Mesendoderm (in vitro differentiated cells): ENCODE data around the gene ZBED4.

Experiments
- DNase-seq: peaks from one replicate; pipeline ENCODE4 v3.0.0; 2013
- H2AK5ac ChIP-seq: 2 replicates; pipeline ENCODE4 v1.6.1; 2013; ENCODE audit warnings: low read length, inconsistent platforms
- H2BK120ac ChIP-seq: 2 replicates; pipeline ENCODE4 v1.6.1; 2013; ENCODE audit warnings: low read depth, mild to moderate bottlenecking, low read length, moderate library complexity, mixed read lengths
- H2BK15ac ChIP-seq: replicated peaks from 2 replicates; pipeline ENCODE4 v1.6.1; 2013; ENCODE audit warnings: low read depth, mild to moderate bottlenecking, moderate library complexity
- H2BK5ac ChIP-seq: 2 replicates; pipeline ENCODE4 v1.6.1; 2013; ENCODE audit warnings: low read length, inconsistent platforms
- H3K18ac ChIP-seq: 2 replicates; pipeline ENCODE4 v1.6.1; 2013; ENCODE audit warnings: mild to moderate bottlenecking, low read length, mixed read lengths
- H3K23ac ChIP-seq: one replicate; pipeline ENCODE4 v1.6.1; 2013; ENCODE audit warnings: low read length
- H3K27ac ChIP-seq: 2 replicates; pipeline ENCODE4 v1.5.1; 2013; ENCODE audit warnings: low read depth, mild to moderate bottlenecking, inconsistent platforms, low read length, moderate library complexity
- H3K27me3 ChIP-seq: 2 replicates; pipeline ENCODE4 v1.6.1; 2013; ENCODE audit warnings: low read length, control low read depth, mild to moderate bottlenecking, inconsistent platforms; ENCODE audit not compliant: insufficient read depth, poor library complexity
- H3K36me3 ChIP-seq: 2 replicates; pipeline ENCODE4 v1.6.1; 2013; ENCODE audit warnings: low read length, inconsistent platforms; ENCODE audit not compliant: control insufficient read depth, insufficient read depth
- H3K4ac ChIP-seq: one replicate; pipeline ENCODE4 v1.6.1; 2013; ENCODE audit warnings: low read depth, mild to moderate bottlenecking, low read length, moderate library complexity
- H3K4me1 ChIP-seq: 2 replicates; pipeline ENCODE4 v1.6.1; 2013; ENCODE audit warnings: low read depth, low read length, inconsistent platforms; ENCODE audit not compliant: control insufficient read depth
- H3K4me2 ChIP-seq: 2 replicates; pipeline ENCODE4 v1.6.1; 2013; ENCODE audit warnings: low read length
- H3K4me3 ChIP-seq: 2 replicates; pipeline ENCODE4 v1.5.1; 2013; ENCODE audit warnings: mild to moderate bottlenecking, low read length
- H3K56ac ChIP-seq: one replicate; pipeline ENCODE4 v1.6.1; 2013; ENCODE audit warnings: low read length
- H3K79me1 ChIP-seq: 2 replicates; pipeline ENCODE4 v1.6.1; 2013; ENCODE audit warnings: low read length, inconsistent platforms
- H3K79me2 ChIP-seq: 2 replicates; pipeline ENCODE4 v1.6.1; 2013; ENCODE audit warnings: mild to moderate bottlenecking, low read length; ENCODE audit not compliant: control insufficient read depth, insufficient read depth
- H3K9ac ChIP-seq: 2 replicates; pipeline ENCODE4 v1.6.1; 2013; ENCODE audit warnings: low read length, inconsistent platforms
- H4K5ac ChIP-seq: one replicate; pipeline ENCODE4 v1.6.1; 2013; ENCODE audit warnings: low read length
- H4K8ac ChIP-seq: one replicate; pipeline ENCODE4 v1.6.1; 2013; ENCODE audit warnings: low read depth, mild to moderate bottlenecking, control low read depth, low read length, moderate library complexity
- WGBS: extraction: QIAGEN DNeasy Blood & Tissue Kit; methylation state at CpG from one replicate; pipeline ENCODE4 v1.1.7; 2013; ENCODE audit warnings: low lambda C conversion rate, missing lambda C conversion rate; ENCODE audit not compliant: insufficient coverage; ENCODE audit errors: extremely low coverage; 5-methylcytosine and 5-hydroxymethylcytosine counted together

ZBED4 gene

GRCh38 chr22:49922926-49923325, 69.3 kb downstream of the ZBED4 start:
- H3K27ac ChIP-seq = no peak overlapping the region
- no peaks in the 10 kb centered on the region for H3K4me1 ChIP-seq
- H2AK5ac ChIP-seq = no peak overlapping the region
- no peak overlapping the region for H3K23ac ChIP-seq
- H3K9ac ChIP-seq = no peak overlapping the region
- no peak overlapping the region for H2BK15ac ChIP-seq
- WGBS = no CpG with 5 or more reads among the region's 25 CpGs
- no peaks in the 10 kb centered on the region for H3K27me3 ChIP-seq
- no peak overlapping the region for H3K18ac ChIP-seq
- no peak overlapping the region for H3K56ac ChIP-seq
- DNase-seq = no peak
- H4K8ac ChIP-seq = no peak overlapping the region
- H3K79me2 ChIP-seq = no peaks in the 10 kb centered on the region
- H3K4ac ChIP-seq = no peak overlapping the region
- peaks cover 7% of the 10 kb centered on the region for H3K36me3 ChIP-seq
- H2BK120ac ChIP-seq = no peak overlapping the region
- no peak overlapping the region for H2BK5ac ChIP-seq
- no peak overlapping the region for H3K4me2 ChIP-seq
- no peak overlapping the region for H3K4me3 ChIP-seq
- no peak overlapping the region for H4K5ac ChIP-seq
- H3K79me1 ChIP-seq = no peaks in the 10 kb centered on the region

DNA sequence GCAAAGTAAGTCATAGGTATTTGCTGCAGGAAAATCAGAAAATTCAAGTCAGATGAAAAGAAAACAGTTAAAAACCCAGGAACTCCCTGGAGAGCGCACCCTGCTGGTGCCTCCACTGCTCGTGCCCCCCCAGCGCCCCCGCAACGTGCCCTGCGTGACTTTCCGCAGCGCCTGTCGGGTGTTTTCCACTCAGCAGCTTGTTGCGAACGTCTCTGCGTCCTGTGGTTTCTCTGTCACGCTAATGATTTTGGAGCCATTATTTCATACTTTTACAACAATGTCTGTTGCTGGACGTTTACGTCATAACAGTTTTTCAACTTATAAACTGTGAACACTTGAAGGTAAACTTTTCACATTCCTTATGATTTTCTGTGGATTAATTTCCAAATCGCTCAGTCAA, 69.8 kb downstream of the ZBED4 start:
- Histone ChIP-seq H3K36me3 (peaks cover 7% of the 10 kb centered on the region), H3K18ac (no peak overlapping the region), H4K8ac (no peak overlapping the region), H3K4me3 (no peak overlapping the region), H3K23ac (no peak overlapping the region), H3K9ac (no peak overlapping the region), H3K79me1 (no peaks in the 10 kb centered on the region), H2BK15ac (no peak overlapping the region), H3K27ac (no peak overlapping the region), H3K4ac (no peak overlapping the region), H2BK5ac (no peak overlapping the region), H2BK120ac (no peak overlapping the region), H3K4me1 (no peaks in the 10 kb centered on the region), H3K4me2 (no peak overlapping the region), H2AK5ac (no peak overlapping the region), H3K79me2 (no peaks in the 10 kb centered on the region), H3K27me3 (no peaks in the 10 kb centered on the region), H4K5ac (no peak overlapping the region), H3K56ac (no peak overlapping the region)
- no peak for DNase-seq
- WGBS = no CpG with 5 or more reads among the region's 16 CpGs

DNA sequence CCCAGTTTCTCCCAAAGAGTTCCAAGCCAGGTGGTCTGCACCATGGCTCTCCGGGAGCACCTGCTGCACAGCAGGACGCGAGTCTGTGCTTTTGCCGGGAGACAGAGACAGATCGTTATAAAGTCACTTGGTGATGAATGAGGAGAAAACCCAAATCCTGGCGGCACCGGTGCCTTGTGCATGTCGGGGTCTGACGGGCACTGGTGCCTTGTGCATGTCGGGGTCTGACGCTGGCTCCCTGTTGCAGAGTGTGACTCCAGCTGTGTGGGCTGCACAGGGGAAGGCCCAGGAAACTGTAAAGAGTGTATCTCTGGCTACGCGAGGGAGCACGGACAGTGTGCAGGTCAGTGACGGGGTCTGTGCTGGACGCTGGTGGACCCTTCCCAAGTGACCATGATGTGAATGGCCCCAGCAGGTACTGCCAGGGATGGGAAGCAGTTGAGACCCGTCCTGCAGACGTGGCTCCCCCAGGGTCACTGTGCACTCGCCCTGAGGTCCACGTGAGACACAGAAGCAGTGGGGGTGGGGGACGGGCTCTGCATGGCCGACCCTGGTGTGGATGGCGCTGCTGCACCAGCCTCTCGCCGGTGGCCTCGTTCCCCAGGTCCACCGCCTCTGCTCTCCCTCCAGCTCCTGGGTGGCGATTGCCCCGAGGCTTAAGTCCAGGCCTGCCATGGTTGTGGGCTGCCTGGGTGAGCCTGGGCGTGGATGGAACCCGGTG, 70.6 kb downstream of the ZBED4 start:
- no peak overlapping the region for H3K23ac ChIP-seq
- no CpG with 5 or more reads among the region's 31 CpGs for WGBS

DNA sequence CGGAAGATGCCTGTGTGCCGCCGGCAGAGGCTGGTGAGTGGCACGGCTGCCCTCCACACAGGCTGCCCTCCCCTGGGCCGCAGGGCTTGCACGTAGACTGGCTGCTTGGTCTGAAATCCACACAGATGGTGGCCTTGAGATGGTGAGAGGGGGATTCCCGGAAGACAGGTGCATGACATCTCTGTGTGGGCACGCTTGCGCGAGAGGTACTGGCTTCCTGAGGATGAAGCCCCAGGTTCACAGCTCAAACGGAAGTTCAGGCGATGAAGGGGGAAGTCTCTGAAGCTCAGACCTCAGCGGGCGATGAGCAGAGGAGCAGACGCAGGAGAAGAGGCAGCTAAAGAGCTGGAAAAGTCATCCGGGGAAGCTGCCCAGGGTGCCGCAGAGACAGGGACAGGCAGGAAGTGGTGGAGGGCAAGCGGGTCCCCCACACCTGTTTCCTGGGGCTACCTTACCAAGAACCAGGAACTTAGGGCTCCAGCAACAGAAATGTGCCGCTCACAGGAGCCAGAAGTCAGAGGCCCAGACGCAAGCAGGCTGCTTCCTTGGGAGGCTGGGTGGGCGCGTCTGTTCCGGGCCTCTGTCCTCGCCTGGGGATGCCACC, 72.0 kb downstream of the ZBED4 start:
- H2BK120ac ChIP-seq = no peak overlapping the region
- H3K79me2 ChIP-seq = no peaks in the 10 kb centered on the region
- H2AK5ac ChIP-seq = no peak overlapping the region
- DNase-seq = no peak
- no peak overlapping the region for H3K4me2 ChIP-seq
- H3K18ac ChIP-seq = no peak overlapping the region
- H3K9ac ChIP-seq = no peak overlapping the region
- H3K36me3 ChIP-seq = peaks cover 3% of the 10 kb centered on the region
- no peak overlapping the region for H4K5ac ChIP-seq
- no peaks in the 10 kb centered on the region for H3K27me3 ChIP-seq
- H2BK5ac ChIP-seq = no peak overlapping the region
- H3K79me1 ChIP-seq = no peaks in the 10 kb centered on the region
- no peak overlapping the region for H3K27ac ChIP-seq
- H3K56ac ChIP-seq = no peak overlapping the region
- no CpG with 5 or more reads among the region's 24 CpGs for WGBS
- H2BK15ac ChIP-seq = no peak overlapping the region
- H3K23ac ChIP-seq = no peak overlapping the region
- H3K4me1 ChIP-seq = no peaks in the 10 kb centered on the region
- H4K8ac ChIP-seq = no peak overlapping the region
- no peak overlapping the region for H3K4ac ChIP-seq
- H3K4me3 ChIP-seq = no peak overlapping the region

More for the DNA sequence above, 70.6 kb downstream of the ZBED4 start:
- no peak overlapping the region for H2AK5ac ChIP-seq
- peaks cover 7% of the 10 kb centered on the region for H3K36me3 ChIP-seq
- no peak for DNase-seq
- no peak overlapping the region for H2BK15ac ChIP-seq
- no peaks in the 10 kb centered on the region for H3K4me1 ChIP-seq
- H3K27ac ChIP-seq = no peak overlapping the region
- no peak overlapping the region for H2BK5ac ChIP-seq
- H2BK120ac ChIP-seq = no peak overlapping the region
- H3K79me1 ChIP-seq = no peaks in the 10 kb centered on the region
- no peak overlapping the region for H3K56ac ChIP-seq
- no peak overlapping the region for H3K4me3 ChIP-seq
- H3K18ac ChIP-seq = no peak overlapping the region
- no peaks in the 10 kb centered on the region for H3K79me2 ChIP-seq
- H3K4ac ChIP-seq = no peak overlapping the region
- no peak overlapping the region for H4K5ac ChIP-seq
- H3K27me3 ChIP-seq = no peaks in the 10 kb centered on the region
- no peak overlapping the region for H3K4me2 ChIP-seq
- no peak overlapping the region for H3K9ac ChIP-seq
- H4K8ac ChIP-seq = no peak overlapping the region

GRCh38 chr22:49926916-49927315, 73.3 kb downstream of the ZBED4 start:
- Histone ChIP-seq H3K4ac (no peak overlapping the region), H2BK120ac (no peak overlapping the region), H2AK5ac (no peak overlapping the region), H3K4me3 (no peak overlapping the region), H3K23ac (no peak overlapping the region), H3K36me3 (no peaks in the 10 kb centered on the region), H3K18ac (no peak overlapping the region), H3K4me2 (no peak overlapping the region), H3K9ac (no peak overlapping the region), H2BK5ac (no peak overlapping the region), H3K4me1 (no peaks in the 10 kb centered on the region), H4K8ac (no peak overlapping the region), H3K79me2 (no peaks in the 10 kb centered on the region), H3K27ac (no peak overlapping the region), H3K56ac (no peak overlapping the region), H4K5ac (no peak overlapping the region), H3K27me3 (no peaks in the 10 kb centered on the region), H3K79me1 (no peaks in the 10 kb centered on the region), H2BK15ac (no peak overlapping the region)
- no peak for DNase-seq
- no CpG with 5 or more reads among the region's 18 CpGs for WGBS
